ENCODE measurements around the gene ZBTB1. TPM values are rescaled to one million over a fixed set of nuclear protein-coding genes. Genes with fewer than 3 reads are reported as not detected.

The ZBTB1 gene
- total and polyA plus RNA-seq, 2 donors (not counting 1 experiment from before 2014, with no cell fraction given) = 52.8 to 108 TPM

- no peak overlapping the region for H3K4me2 ChIP-seq (replicated peaks; ENCODE audit: low read depth, low read length, poor library complexity, severe bottlenecking)
- no peaks in the 10 kb centered on the region for H3K9me3 ChIP-seq (ENCODE audit: control extremely low read depth in 1 of 3, control insufficient read depth in 2 of 3, insufficient read depth in 1 of 3, low read length in 2 of 3)
- Mint-ChIP-seq H3K27ac (no peak overlapping the region), H3K4me1 (peaks cover 6% of the 10 kb centered on the region), H3K9me3 (ENCODE audit: insufficient read depth) (no peaks in the 10 kb centered on the region), H3K4me3 (no peak overlapping the region), H3K27me3 (no peaks in the 10 kb centered on the region)
- ATAC-seq (ENCODE audit: low read depth) (no peak), DNase-seq (no peak)
- no peak overlapping the region for H3K27ac ChIP-seq (ENCODE audit: low read length in 2 of 2)
- no peak overlapping the region for H3K9ac ChIP-seq (ENCODE audit: low read length)
- H3K36me3 ChIP-seq (replicated peaks in 1 of 2; ENCODE audit: control extremely low read depth in 1 of 2, control insufficient read depth in 1 of 2, extremely low read depth in 1 of 2, insufficient read depth in 2 of 2, low read length in 1 of 2) = no peaks in the 10 kb centered on the region
- TF ChIP-seq CTCF (IDR thresholded peaks at IDR 0.05) = no peak
- no peak for TF ChIP-seq EZH2 (IDR thresholded peaks at IDR 0.05; ENCODE audit: borderline replicate concordance, insufficient read depth, low read depth, low read length, poor library complexity, severe bottlenecking)
- H3K79me2 ChIP-seq (ENCODE audit: control insufficient read depth, insufficient read depth, low read length) = peaks cover 4% of the 10 kb centered on the region
- ChIA-PET POLR2A (no interaction called here), CTCF (interaction anchor here (1.0 to 10.7 kb wide), 3 partner anchors 11 to 130 kb away, joined by 3 to 255 read pairs (median 5); no protein-coding TSS in a partner anchor)
- H3K27me3 ChIP-seq (replicated peaks in 1 of 4; ENCODE audit: control extremely low read depth in 1 of 4, control insufficient read depth in 3 of 4, insufficient read depth in 4 of 4, low read length in 3 of 4) = no peaks in the 10 kb centered on the region
- no peaks in the 10 kb centered on the region for H3K4me1 ChIP-seq (ENCODE audit: control insufficient read depth in 2 of 2, insufficient read depth in 2 of 2, low read length in 2 of 2)
- 60% methylated on average over 2 of the region's 2 CpGs for WGBS (ENCODE audit: insufficient coverage)
- H4K20me1 ChIP-seq (ENCODE audit: control insufficient read depth, insufficient read depth, low read length, poor library complexity, severe bottlenecking) = no peaks in the 10 kb centered on the region
- intact Hi-C loops (cut with micrococcal nuclease) = no loop called here
- H2AFZ ChIP-seq (ENCODE audit: insufficient read depth, low read depth, low read length, poor library complexity, severe bottlenecking) = no peak overlapping the region
- H3K4me3 ChIP-seq (ENCODE audit: control extremely low read depth in 1 of 5, extremely low read depth in 1 of 5, insufficient read depth in 1 of 5, low read depth in 2 of 5, low read length in 4 of 5) = no peak overlapping the region
These were observed 30.5 kb upstream of the ZBTB1 start for GRCh38 chr14:64474041-64474440.

GRCh38 chr14:64474698-64475097 is 29.9 kb upstream of the ZBTB1 start:
- TF ChIP-seq EZH2 (IDR thresholded peaks at IDR 0.05; ENCODE audit: borderline replicate concordance, insufficient read depth, low read depth, low read length, poor library complexity, severe bottlenecking) = no peak
- TF ChIP-seq CTCF (IDR thresholded peaks at IDR 0.05) = no peak
- Histone ChIP-seq H2AFZ (ENCODE audit: insufficient read depth, low read depth, low read length, poor library complexity, severe bottlenecking) (no peak overlapping the region), H3K27me3 (replicated peaks in 1 of 4; ENCODE audit: control extremely low read depth in 1 of 4, control insufficient read depth in 3 of 4, insufficient read depth in 4 of 4, low read length in 3 of 4) (no peaks in the 10 kb centered on the region), H3K4me1 (ENCODE audit: control insufficient read depth in 2 of 2, insufficient read depth in 2 of 2, low read length in 2 of 2) (no peaks in the 10 kb centered on the region), H3K4me3 (ENCODE audit: control extremely low read depth in 1 of 5, extremely low read depth in 1 of 5, insufficient read depth in 1 of 5, low read depth in 2 of 5, low read length in 4 of 5) (no peak overlapping the region), H3K36me3 (replicated peaks in 1 of 2; ENCODE audit: control extremely low read depth in 1 of 2, control insufficient read depth in 1 of 2, extremely low read depth in 1 of 2, insufficient read depth in 2 of 2, low read length in 1 of 2) (no peaks in the 10 kb centered on the region), H3K9me3 (ENCODE audit: control extremely low read depth in 1 of 3, control insufficient read depth in 2 of 3, insufficient read depth in 1 of 3, low read length in 2 of 3) (no peaks in the 10 kb centered on the region), H3K9ac (ENCODE audit: low read length) (no peak overlapping the region), H3K79me2 (ENCODE audit: control insufficient read depth, insufficient read depth, low read length) (peaks cover 4% of the 10 kb centered on the region), H3K4me2 (replicated peaks; ENCODE audit: low read depth, low read length, poor library complexity, severe bottlenecking) (no peak overlapping the region), H3K27ac (ENCODE audit: low read length in 2 of 2) (no peak overlapping the region), H4K20me1 (ENCODE audit: control insufficient read depth, insufficient read depth, low read length, poor library complexity, severe bottlenecking) (no peaks in the 10 kb centered on the region)
- Mint-ChIP-seq H3K4me3 (no peak overlapping the region), H3K9me3 (ENCODE audit: insufficient read depth) (no peaks in the 10 kb centered on the region), H3K27ac (no peak overlapping the region), H3K4me1 (peaks cover 5% of the 10 kb centered on the region), H3K27me3 (no peaks in the 10 kb centered on the region)
- ChIA-PET CTCF (interaction anchor here (1.0 to 10.7 kb wide), 4 partner anchors 11 to 131 kb away, joined by 3 to 255 read pairs (median 4); no protein-coding TSS in a partner anchor), POLR2A (no interaction called here)
- intact Hi-C loops (cut with micrococcal nuclease) = no loop called here
- no peak for ATAC-seq (ENCODE audit: low read depth)
- DNase-seq = no peak
- WGBS (ENCODE audit: insufficient coverage) = no CpG with 5 or more reads among the region's 4 CpGs

All from B cell (primary cell).